ENCODE data around the gene SLC7A14. TPM values are rescaled to one million over a fixed set of nuclear protein-coding genes. Genes with fewer than 3 reads are reported as not detected.

SLC7A14 gene
- total and polyA plus RNA-seq, 10 of the 15 experiments (the other 5 are each of a cell fraction or from before 2014, with no cell fraction given), result not detected

DNA sequence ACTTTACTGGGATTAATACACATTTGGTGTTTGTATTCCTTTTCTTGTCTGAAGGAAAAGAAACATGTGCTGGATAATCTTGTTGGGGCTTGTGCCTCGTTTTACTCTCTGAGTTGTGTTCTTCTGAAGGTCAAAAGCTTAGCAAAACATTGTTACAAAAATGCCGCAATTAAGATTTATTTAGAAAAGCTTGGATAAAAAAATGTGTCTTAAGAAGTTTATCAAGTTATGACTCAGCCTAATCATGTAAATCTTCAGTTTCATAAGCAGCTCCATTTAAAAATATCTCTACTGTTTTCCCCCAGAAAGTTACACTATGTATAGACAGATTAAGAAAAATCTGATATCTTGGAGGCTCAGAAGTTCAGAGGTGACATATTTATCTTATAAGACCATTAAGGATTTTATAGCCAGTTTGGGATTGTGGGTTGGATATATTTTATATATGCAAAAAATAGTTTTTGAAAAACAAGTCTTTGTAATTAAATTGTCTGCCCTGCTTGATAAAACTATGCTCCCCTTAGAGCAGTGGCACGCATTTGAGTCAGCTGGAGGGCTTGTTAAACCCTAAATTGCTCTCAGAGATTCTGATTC is 110.7 kb downstream of the SLC7A14 start:
- ChIA-PET POLR2A (no interaction called here), SMC1A (ENCODE audit: uncharacterized antibody, unreplicated experiment) (interaction anchor here (1.0 kb wide), 1 partner anchor 10 kb away, joined by 3 read pairs; no protein-coding TSS in a partner anchor), RAD21 (ENCODE audit: unreplicated experiment) (no interaction called here), CTCF (no interaction called here)
- Histone ChIP-seq H3K4me1 (ENCODE audit: control insufficient read depth, insufficient read depth, low read length) (no peaks in the 10 kb centered on the region), H3K9ac (ENCODE audit: control insufficient read depth, insufficient read depth, low read length) (no peak overlapping the region), H3K79me2 (ENCODE audit: control insufficient read depth, insufficient read depth, low read length) (no peaks in the 10 kb centered on the region), H3K4me3 (no peak overlapping the region), H2AFZ (ENCODE audit: control insufficient read depth, low read depth, low read length) (no peak overlapping the region), H4K20me1 (ENCODE audit: control insufficient read depth, insufficient read depth) (no peaks in the 10 kb centered on the region), H3K27me3 (replicated peaks in 1 of 2; ENCODE audit: control insufficient read depth in 2 of 2, insufficient read depth in 2 of 2, low read length in 1 of 2) (peaks cover 3% of the 10 kb centered on the region in 2 experiments; a peak in 3 of 4 replicates), H3K36me3 (ENCODE audit: control insufficient read depth in 2 of 2, insufficient read depth in 2 of 2, low read length in 1 of 2) (no peaks in the 10 kb centered on the region), H3K27ac (ENCODE audit: control insufficient read depth, insufficient read depth) (no peak overlapping the region), H3K9me3 (replicated peaks; ENCODE audit: control insufficient read depth, insufficient read depth, low read length) (no peaks in the 10 kb centered on the region), H3K4me2 (ENCODE audit: control insufficient read depth, insufficient read depth) (no peak overlapping the region)
- ATAC-seq, result no peak
- BruUV-seq (replicated peaks), result no TSS peak
- intact Hi-C loops (cut with micrococcal nuclease; ENCODE audit: unreplicated experiment), result no loop called here
- DNase-seq (ENCODE audit: low read depth, low spot score), result no peak
- no peak for FAIRE-seq
- in situ Hi-C loops (cut with MboI), result no loop called here
- TF ChIP-seq SMARCA5 (IDR thresholded peaks at IDR 0.05), result no peak
- TF ChIP-seq JUNB (IDR thresholded peaks at IDR 0.05), result no peak
- no peak for TF ChIP-seq KAT2A (conservative IDR thresholded peaks at IDR 0.05; ENCODE audit: control insufficient read depth, low read depth, low read length)
- no peak for TF ChIP-seq POLR2A (IDR thresholded peaks at IDR 0.05; ENCODE audit: low read depth, low read length)
- TF ChIP-seq, protein P1, sequence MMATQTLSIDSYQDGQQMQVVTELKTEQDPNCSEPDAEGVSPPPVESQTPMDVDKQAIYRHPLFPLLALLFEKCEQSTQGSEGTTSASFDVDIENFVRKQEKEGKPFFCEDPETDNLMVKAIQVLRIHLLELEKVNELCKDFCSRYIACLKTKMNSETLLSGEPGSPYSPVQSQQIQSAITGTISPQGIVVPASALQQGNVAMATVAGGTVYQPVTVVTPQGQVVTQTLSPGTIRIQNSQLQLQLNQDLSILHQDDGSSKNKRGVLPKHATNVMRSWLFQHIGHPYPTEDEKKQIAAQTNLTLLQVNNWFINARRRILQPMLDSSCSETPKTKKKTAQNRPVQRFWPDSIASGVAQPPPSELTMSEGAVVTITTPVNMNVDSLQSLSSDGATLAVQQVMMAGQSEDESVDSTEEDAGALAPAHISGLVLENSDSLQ (IDR thresholded peaks at IDR 0.05), result no peak
- TF ChIP-seq, protein P2, sequence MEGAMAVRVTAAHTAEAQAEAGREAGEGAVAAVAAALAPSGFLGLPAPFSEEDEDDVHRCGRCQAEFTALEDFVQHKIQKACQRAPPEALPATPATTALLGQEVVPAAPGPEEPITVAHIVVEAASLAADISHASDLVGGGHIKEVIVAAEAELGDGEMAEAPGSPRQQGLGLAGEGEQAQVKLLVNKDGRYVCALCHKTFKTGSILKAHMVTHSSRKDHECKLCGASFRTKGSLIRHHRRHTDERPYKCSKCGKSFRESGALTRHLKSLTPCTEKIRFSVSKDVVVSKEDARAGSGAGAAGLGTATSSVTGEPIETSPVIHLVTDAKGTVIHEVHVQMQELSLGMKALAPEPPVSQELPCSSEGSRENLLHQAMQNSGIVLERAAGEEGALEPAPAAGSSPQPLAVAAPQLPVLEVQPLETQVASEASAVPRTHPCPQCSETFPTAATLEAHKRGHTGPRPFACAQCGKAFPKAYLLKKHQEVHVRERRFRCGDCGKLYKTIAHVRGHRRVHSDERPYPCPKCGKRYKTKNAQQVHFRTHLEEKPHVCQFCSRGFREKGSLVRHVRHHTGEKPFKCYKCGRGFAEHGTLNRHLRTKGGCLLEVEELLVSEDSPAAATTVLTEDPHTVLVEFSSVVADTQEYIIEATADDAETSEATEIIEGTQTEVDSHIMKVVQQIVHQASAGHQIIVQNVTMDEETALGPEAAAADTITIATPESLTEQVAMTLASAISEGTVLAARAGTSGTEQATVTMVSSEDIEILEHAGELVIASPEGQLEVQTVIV (IDR thresholded peaks at IDR 0.05; ENCODE audit: borderline replicate concordance, partially characterized antibody), result no peak
- WGBS (ENCODE audit: insufficient coverage, insufficient replicate concordance, low lambda C conversion rate, missing lambda C conversion rate), result 0% methylated on average over 3 of the region's 3 CpGs
